ENCODE measurements around the gene MYH11.
"Not testable (repeated sequence)": the region's sequence is repeated elsewhere in the genome, so short reads cannot be mapped to it uniquely, and the experiment has no call there.

The MYH11 gene

DNA sequence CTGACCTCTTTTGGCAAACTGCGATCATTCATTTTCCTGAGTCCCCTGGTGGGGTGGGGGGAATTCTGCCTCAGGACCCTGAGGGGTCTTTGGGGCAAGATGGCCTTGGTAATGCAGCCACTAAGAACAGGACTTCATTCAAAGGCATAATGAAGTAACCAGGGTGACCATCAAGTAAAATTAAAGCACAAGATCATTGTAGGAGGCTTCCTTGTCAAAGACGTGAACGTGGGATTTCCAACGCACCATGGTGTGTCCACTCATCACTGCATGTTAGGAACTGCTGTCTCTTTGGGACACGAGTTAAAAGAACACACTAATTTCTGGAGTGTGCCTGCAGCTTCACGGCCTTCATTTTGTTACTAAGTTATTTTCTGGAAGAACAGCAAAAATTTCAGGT, 155.5 kb downstream of the MYH11 start:
- DNase-seq (ENCODE audit: extremely low spot score): no peak
- CTCF ChIA-PET: interaction anchor here (1.1 kb wide), 1 partner anchor 274 kb away, joined by 3 read pairs; no protein-coding TSS in a partner anchor
- TF ChIP-seq, protein P1, sequence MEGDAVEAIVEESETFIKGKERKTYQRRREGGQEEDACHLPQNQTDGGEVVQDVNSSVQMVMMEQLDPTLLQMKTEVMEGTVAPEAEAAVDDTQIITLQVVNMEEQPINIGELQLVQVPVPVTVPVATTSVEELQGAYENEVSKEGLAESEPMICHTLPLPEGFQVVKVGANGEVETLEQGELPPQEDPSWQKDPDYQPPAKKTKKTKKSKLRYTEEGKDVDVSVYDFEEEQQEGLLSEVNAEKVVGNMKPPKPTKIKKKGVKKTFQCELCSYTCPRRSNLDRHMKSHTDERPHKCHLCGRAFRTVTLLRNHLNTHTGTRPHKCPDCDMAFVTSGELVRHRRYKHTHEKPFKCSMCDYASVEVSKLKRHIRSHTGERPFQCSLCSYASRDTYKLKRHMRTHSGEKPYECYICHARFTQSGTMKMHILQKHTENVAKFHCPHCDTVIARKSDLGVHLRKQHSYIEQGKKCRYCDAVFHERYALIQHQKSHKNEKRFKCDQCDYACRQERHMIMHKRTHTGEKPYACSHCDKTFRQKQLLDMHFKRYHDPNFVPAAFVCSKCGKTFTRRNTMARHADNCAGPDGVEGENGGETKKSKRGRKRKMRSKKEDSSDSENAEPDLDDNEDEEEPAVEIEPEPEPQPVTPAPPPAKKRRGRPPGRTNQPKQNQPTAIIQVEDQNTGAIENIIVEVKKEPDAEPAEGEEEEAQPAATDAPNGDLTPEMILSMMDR (IDR thresholded peaks at IDR 0.05; ENCODE audit: control extremely low read depth, extremely low read depth, low read depth, missing control alignments): no peak
- POLR2A ChIA-PET: no interaction called here

DNA sequence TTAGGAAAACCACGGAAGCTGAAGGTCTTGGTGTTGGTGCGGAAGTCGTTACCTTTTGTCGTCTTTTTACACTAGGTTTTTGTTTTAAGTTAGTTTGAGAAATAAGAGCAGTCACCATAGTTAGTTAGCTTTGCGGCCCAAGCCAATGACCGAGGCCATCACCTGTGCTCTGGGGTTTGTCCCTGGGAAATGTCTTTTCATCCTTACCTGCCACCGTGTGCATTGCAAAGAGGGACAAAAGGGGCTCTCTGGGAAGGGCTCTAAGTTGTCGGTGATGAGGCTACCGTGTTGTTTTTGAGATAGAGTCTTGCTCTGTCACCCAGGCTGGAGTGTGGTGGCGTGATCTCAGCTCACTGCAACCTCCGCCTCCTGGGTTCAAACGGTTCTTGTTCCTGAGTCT, 157.0 kb downstream of the MYH11 start:
- TF ChIP-seq, protein P1 (IDR thresholded peaks at IDR 0.05; ENCODE audit: control extremely low read depth, extremely low read depth, low read depth, missing control alignments): no peak
- ChIA-PET CTCF (interaction anchor here (1.1 kb wide), 1 partner anchor 8 kb away, joined by 4 read pairs; no protein-coding TSS in a partner anchor), POLR2A (no interaction called here)
- DNase-seq (ENCODE audit: extremely low spot score): no peak

DNA sequence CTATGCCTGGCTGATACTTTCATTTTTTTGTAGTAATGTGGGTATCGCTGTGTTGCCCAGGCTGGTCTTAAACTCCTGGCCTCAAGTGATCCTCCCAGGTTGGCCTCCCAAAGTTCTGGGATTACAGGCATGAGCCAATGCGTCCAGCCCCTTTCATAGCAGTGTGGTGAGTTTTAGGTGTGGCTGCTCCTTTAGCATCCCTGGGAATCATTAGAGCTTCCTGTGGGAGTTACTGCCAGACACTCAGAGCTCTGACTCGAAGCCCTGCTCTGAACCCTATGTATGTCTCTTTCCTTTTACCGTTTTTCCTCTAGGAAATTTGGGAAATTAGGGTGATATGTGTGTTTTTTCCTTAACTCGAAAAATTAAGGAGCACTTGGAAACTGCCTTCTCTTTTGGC, 162.3 kb downstream of the MYH11 start:
- ChIA-PET POLR2A (no interaction called here), CTCF (interaction anchor here (1.9 kb wide), 1 partner anchor 35 kb away, joined by 6 read pairs; no protein-coding TSS in a partner anchor)
- DNase-seq (ENCODE audit: extremely low spot score): no peak
- TF ChIP-seq, protein P1 (IDR thresholded peaks at IDR 0.05; ENCODE audit: control extremely low read depth, extremely low read depth, low read depth, missing control alignments): no peak

DNA sequence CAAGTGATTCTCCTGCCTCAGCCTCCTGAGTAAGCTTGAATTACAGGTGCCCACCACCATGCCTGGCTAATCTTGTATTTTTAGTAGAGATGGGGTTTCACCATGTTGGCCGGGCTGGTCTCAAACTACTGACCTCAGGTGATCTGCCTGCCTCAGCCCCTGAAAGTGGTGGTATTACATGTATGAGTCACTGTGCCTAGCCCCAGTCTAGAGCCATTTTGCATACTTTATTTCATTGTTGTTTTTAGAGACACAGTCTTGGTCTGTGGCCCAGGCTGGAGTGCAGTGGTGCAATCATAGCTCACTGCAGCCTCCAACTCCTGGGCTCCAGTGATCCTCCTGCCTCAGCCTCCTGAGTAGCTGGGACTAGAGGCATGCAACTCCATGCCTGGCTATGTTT, 164.3 kb downstream of the MYH11 start:
- DNase-seq (ENCODE audit: extremely low spot score); POLR2A ChIA-PET: not testable (repeated sequence)
- CTCF ChIA-PET: interaction anchor here (1.5 to 2.2 kb wide), 3 partner anchors 11 to 14 kb away, joined by 3 to 8 read pairs (median 8); no protein-coding TSS in a partner anchor

DNA sequence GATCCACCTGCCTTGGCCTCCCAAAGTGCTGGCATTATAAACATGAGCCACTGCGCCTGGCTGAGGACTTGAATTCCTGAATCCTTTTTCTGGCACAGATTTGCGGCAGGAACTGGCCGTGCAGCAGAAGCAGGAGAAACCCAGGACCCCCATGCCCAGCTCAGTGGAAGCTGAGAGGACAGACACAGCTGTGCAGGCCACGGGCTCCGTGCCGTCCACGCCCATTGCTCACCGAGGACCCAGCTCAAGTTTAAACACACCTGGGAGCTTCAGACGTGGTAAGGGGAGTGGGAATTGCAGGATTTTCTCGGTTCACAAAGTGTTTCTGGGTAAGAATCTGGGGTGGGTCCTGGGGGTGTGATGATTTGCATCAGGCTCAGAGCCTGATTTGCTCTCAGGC, 165.8 kb downstream of the MYH11 start:
- TF ChIP-seq, protein P1 (IDR thresholded peaks at IDR 0.05; ENCODE audit: control extremely low read depth, extremely low read depth, low read depth, missing control alignments): no peak
- ChIA-PET CTCF (interaction anchor here (2.2 kb wide), 1 partner anchor 9 kb away, joined by 8 read pairs; no protein-coding TSS in a partner anchor), POLR2A (no interaction called here)
- no peak for DNase-seq (ENCODE audit: extremely low spot score)

DNA sequence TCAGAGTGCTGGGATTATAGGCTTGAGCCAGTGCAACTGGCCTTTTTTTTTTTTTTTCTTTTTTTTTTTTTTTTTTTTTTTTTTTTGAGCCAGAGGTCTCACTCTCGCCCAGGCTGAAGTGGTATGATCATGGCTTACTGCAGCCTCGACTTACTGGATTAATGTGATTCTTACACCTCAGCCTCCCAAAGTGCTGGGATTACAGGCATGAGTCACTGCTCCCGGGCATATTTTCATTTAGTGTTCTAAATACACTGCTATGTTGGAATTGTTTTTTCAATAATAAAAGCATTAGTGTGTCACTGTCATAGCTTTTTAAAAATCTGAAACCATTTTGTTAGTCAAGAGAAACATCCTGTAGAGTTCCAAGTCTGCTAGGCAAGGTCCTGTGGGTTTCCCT, 166.5 kb downstream of the MYH11 start:
- TF ChIP-seq, protein P1 (IDR thresholded peaks at IDR 0.05; ENCODE audit: control extremely low read depth, extremely low read depth, low read depth, missing control alignments): no peak
- ChIA-PET CTCF (no interaction called here), POLR2A (no interaction called here)
- no peak for DNase-seq (ENCODE audit: extremely low spot score)

DNA sequence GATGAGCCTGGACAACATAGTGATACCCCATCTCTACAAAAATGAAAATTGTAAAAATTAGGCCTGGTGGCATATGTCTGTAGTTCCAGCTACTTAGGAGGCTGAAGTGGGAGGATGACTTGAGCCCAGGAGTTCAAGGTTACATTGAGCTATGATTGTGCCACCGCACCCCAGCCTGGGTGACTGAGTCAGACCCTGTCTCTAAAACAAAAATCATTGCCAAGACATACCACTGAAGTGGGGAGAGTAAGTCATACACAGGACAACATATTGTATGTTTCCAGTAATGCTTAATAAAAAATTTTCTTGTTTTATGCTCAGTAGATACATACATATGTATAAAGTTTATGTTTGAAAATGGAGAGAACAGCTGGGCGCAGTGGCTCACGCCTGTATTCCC, 167.5 kb downstream of the MYH11 start:
- TF ChIP-seq, protein P1 (IDR thresholded peaks at IDR 0.05; ENCODE audit: control extremely low read depth, extremely low read depth, low read depth, missing control alignments): no peak
- ChIA-PET POLR2A (no interaction called here), CTCF (no interaction called here)
- no peak for DNase-seq (ENCODE audit: extremely low spot score)
